ENCODE results near the gene FBP1.

The FBP1 gene

DNA sequence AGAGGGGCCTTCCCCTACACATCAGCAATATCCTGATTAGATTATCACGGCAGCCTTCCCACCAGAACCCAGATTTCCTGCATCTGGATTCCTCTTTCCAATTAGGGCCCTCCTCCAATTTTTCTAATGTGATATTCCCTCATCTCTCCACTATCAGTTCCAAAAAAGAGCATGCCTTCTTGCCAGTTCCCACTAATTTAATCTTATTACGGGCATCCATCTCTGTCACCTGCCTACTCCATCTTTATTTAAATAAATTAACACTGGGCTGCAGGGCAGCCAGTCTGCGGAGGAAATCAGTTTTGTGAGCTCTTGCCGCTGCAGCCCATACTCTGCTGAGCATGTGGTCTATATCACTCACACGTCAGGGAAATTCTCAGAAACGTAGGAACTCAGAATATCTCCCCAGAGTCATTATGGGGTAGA lies 29.1 kb downstream of the FBP1 start:
- ChIA-PET POLR2A (no interaction called here), CTCF (no interaction called here)
- Histone ChIP-seq H3K36me3 (ENCODE audit: control insufficient read depth in 4 of 4, insufficient read depth in 4 of 4, low read length in 3 of 4) (no peaks in the 10 kb centered on the region), H3K4me1 (ENCODE audit: control extremely low read depth in 1 of 4, control insufficient read depth in 4 of 4, insufficient read depth in 4 of 4, low read length in 3 of 4) (peaks cover 0 to 8% (median 4%) of the 10 kb centered on the region in 4 experiments), H3K9me3 (ENCODE audit: control extremely low read depth in 1 of 5, control insufficient read depth in 4 of 5, insufficient read depth in 2 of 5, low read depth in 1 of 5, low read length in 4 of 5) (no peaks in the 10 kb centered on the region), H3K27me3 (replicated peaks in 2 of 5; ENCODE audit: control insufficient read depth in 4 of 5, insufficient read depth in 5 of 5, low read length in 4 of 5) (peaks cover 0 to 21% (median 18%) of the 10 kb centered on the region in 5 experiments), H3K27ac (ENCODE audit: insufficient read depth in 1 of 2, low read depth in 1 of 2, low read length in 2 of 2, poor library complexity in 1 of 2, severe bottlenecking in 2 of 2) (no peak overlapping the region), H3K4me3 (ENCODE audit: control insufficient read depth in 1 of 7, extremely low read depth in 1 of 7, insufficient read depth in 4 of 7, low read depth in 2 of 7, low read length in 6 of 7) (no peak overlapping the region)
- WGBS (ENCODE audit: insufficient coverage) = 98% methylated on average over 5 of the region's 6 CpGs
- DNase-seq = no peak

DNA sequence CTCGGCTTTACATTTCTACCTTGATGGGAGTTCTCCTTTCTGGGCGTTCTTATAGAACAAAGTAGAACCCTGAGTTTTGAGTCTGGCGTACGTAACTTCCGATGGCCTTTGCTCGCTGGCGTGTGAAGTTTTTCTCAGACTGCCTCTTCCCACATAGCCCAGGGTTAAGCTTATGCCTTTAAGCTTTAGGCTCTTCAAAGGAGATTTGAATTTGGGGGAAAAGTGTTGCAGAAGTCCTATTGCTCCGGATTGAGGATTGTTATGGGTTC lies 32.0 kb downstream of the FBP1 start:
- H3K27ac ChIP-seq (ENCODE audit: insufficient read depth in 1 of 2, low read depth in 1 of 2, low read length in 2 of 2, poor library complexity in 1 of 2, severe bottlenecking in 2 of 2) = no peak overlapping the region
- H3K27me3 ChIP-seq (replicated peaks in 2 of 5; ENCODE audit: control insufficient read depth in 4 of 5, insufficient read depth in 5 of 5, low read length in 4 of 5) = peaks cover 0 to 23% (median 16%) of the 10 kb centered on the region in 5 experiments
- peaks cover 3 to 21% (median 7%) of the 10 kb centered on the region in 4 experiments for H3K4me1 ChIP-seq (ENCODE audit: control extremely low read depth in 1 of 4, control insufficient read depth in 4 of 4, insufficient read depth in 4 of 4, low read length in 3 of 4)
- WGBS (ENCODE audit: insufficient coverage) = 92% methylated on average over 7 of the region's 8 CpGs
- ChIA-PET POLR2A (no interaction called here), CTCF (no interaction called here)
- H3K4me3 ChIP-seq (ENCODE audit: control insufficient read depth in 1 of 7, extremely low read depth in 1 of 7, insufficient read depth in 4 of 7, low read depth in 2 of 7, low read length in 6 of 7) = no peak overlapping the region
- H3K36me3 ChIP-seq (ENCODE audit: control insufficient read depth in 4 of 4, insufficient read depth in 4 of 4, low read length in 3 of 4) = no peaks in the 10 kb centered on the region
- no peak for DNase-seq
- H3K9me3 ChIP-seq (ENCODE audit: control extremely low read depth in 1 of 5, control insufficient read depth in 4 of 5, insufficient read depth in 2 of 5, low read depth in 1 of 5, low read length in 4 of 5) = no peaks in the 10 kb centered on the region

DNA sequence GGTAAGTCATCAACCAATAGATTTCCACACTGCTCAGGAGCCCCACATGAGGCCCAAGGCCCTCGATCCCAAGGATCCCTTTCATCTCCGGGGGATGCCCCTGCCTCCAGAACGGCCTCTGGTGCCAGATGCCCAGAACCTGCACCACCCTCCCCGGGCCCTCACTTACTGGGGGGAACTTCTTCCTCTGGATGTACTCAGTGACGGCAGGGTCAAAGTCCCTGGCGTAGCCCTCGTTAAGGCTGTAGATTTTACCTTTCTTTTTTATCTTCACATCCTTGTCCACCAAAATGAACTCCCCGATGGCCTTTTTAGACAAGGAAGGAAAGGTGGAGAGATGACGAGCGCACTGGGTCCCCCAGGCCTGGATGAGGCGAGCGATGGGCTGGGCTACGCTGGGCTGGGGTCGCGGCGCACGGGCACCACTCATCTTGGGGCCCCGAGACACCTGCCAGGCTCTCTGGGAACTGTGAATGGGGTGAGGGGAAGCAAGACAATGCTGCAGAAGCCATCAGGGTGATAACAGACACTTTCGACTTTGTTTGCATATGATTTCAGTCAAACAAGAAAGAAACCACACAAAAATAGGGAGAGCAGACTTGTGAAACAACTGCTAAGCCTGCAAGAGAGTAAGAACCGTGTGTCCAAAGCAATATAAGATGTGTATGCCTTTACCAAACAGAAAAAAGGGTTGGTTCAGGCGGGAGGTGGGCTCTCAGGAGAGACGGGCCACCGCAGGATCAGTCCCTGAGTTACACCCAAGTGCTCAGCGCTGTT lies 32.5 kb downstream of the FBP1 start:
- POLR2A ChIA-PET = no interaction called here
- Histone ChIP-seq H3K27ac (ENCODE audit: insufficient read depth in 1 of 2, low read depth in 1 of 2, low read length in 2 of 2, poor library complexity in 1 of 2, severe bottlenecking in 2 of 2) (no peak overlapping the region), H3K4me1 (ENCODE audit: control extremely low read depth in 1 of 4, control insufficient read depth in 4 of 4, insufficient read depth in 4 of 4, low read length in 3 of 4) (peaks cover 3 to 20% (median 7%) of the 10 kb centered on the region in 4 experiments), H3K9me3 (ENCODE audit: control extremely low read depth in 1 of 5, control insufficient read depth in 4 of 5, insufficient read depth in 2 of 5, low read depth in 1 of 5, low read length in 4 of 5) (no peaks in the 10 kb centered on the region), H3K27me3 (replicated peaks in 2 of 5; ENCODE audit: control insufficient read depth in 4 of 5, insufficient read depth in 5 of 5, low read length in 4 of 5) (peaks cover 0 to 23% (median 16%) of the 10 kb centered on the region in 5 experiments), H3K36me3 (ENCODE audit: control insufficient read depth in 4 of 4, insufficient read depth in 4 of 4, low read length in 3 of 4) (no peaks in the 10 kb centered on the region), H3K4me3 (ENCODE audit: control insufficient read depth in 1 of 7, extremely low read depth in 1 of 7, insufficient read depth in 4 of 7, low read depth in 2 of 7, low read length in 6 of 7) (no peak overlapping the region)
- DNase-seq = no peak
- CTCF ChIA-PET = interaction anchor here (3.2 kb wide), 1 partner anchor 20 kb away, joined by 8 read pairs; no protein-coding TSS in a partner anchor
- 98% methylated on average over 20 of the region's 24 CpGs for WGBS (ENCODE audit: insufficient coverage)

DNA sequence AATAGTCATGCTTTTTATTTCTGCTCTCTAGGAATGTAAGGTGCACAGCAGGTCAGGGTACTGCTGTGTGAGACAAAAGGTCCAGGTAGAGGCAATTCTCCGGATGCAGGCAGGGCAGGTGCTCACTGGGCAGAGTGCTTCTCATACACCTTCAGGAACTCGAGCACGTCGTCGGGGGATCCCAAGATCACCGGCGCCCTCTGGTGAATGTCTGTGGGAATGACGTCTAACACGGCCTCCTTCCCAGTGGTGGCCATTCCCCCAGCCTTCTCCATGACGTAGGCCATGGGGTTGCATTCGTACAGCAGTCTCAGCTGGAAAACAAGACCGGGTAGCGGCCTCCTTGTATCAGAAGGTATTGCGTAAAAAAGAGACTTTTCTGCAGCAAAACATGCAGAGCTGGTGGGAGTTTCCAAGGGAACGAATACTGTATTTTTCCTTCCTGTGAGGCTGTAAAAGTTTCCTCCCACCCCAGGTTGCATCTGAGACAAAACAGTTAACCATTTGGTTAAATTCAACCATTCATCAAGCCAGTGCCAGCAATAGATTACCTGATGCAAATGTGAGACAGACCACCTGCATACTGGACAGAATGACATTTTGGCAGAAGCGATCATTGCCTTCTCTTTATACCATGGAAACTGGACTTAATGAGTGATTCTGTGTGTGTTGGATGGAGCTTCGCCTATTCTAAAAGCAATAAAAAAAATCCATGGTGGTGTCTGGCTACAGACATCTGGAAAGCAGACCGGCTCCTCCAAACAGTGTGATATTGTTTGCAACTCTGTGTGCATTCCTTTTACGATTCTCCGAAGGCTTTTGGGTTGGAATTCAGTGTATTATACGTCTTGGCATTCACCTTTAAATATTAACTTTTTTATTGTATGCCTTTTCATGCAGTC lies 35.8 kb downstream of the FBP1 start:
- 19% methylated on average over 15 of the region's 21 CpGs for WGBS (ENCODE audit: insufficient coverage)
- H3K4me1 ChIP-seq (ENCODE audit: control extremely low read depth in 1 of 4, control insufficient read depth in 4 of 4, insufficient read depth in 4 of 4, low read length in 3 of 4) = peaks cover 3 to 17% (median 7%) of the 10 kb centered on the region in 4 experiments
- DNase-seq = peak; percentile 61 to 73 (median 70)
- no peaks in the 10 kb centered on the region for H3K36me3 ChIP-seq (ENCODE audit: control insufficient read depth in 4 of 4, insufficient read depth in 4 of 4, low read length in 3 of 4)
- peaks cover 0 to 19% (median 8%) of the 10 kb centered on the region in 5 experiments for H3K27me3 ChIP-seq (replicated peaks in 2 of 5; ENCODE audit: control insufficient read depth in 4 of 5, insufficient read depth in 5 of 5, low read length in 4 of 5)
- peak overlapping the region in 1 of 7 experiments; percentile 10 for H3K4me3 ChIP-seq (ENCODE audit: control insufficient read depth in 1 of 7, extremely low read depth in 1 of 7, insufficient read depth in 4 of 7, low read depth in 2 of 7, low read length in 6 of 7)
- H3K27ac ChIP-seq (ENCODE audit: insufficient read depth in 1 of 2, low read depth in 1 of 2, low read length in 2 of 2, poor library complexity in 1 of 2, severe bottlenecking in 2 of 2) = no peak overlapping the region
- no peaks in the 10 kb centered on the region for H3K9me3 ChIP-seq (ENCODE audit: control extremely low read depth in 1 of 5, control insufficient read depth in 4 of 5, insufficient read depth in 2 of 5, low read depth in 1 of 5, low read length in 4 of 5)
- CTCF ChIA-PET = interaction anchor here (0.5 to 3.2 kb wide), 9 partner anchors 8 to 370 kb away, joined by 3 to 8 read pairs (median 3); partner anchors contain the start of gene FBP2
- POLR2A ChIA-PET = no interaction called here

DNA sequence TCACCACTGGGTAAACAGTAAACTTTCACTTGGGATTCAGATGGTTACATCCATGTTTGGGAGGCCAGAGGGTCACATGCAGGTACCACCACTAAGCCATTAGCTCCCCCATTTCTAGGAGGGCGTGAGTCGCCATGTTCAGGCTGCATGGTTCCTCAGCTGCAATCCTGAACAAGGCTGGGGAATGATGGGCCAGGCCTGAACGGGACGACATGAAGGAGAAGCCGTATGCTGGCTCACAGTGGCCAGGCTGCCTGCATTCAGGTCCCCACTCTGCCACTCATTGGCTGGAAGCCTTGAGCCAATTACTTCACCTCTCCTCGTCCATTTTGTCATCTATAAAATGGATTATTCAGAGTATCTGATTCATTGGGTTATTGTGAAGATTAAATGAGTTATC lies 36.7 kb downstream of the FBP1 start:
- 96% methylated on average over 5 of the region's 6 CpGs for WGBS (ENCODE audit: insufficient coverage)
- POLR2A ChIA-PET = no interaction called here
- no peak for DNase-seq
- H3K36me3 ChIP-seq (ENCODE audit: control insufficient read depth in 4 of 4, insufficient read depth in 4 of 4, low read length in 3 of 4) = no peaks in the 10 kb centered on the region
- CTCF ChIA-PET = no interaction called here
- H3K9me3 ChIP-seq (ENCODE audit: control extremely low read depth in 1 of 5, control insufficient read depth in 4 of 5, insufficient read depth in 2 of 5, low read depth in 1 of 5, low read length in 4 of 5) = no peaks in the 10 kb centered on the region
- H3K4me3 ChIP-seq (ENCODE audit: control insufficient read depth in 1 of 7, extremely low read depth in 1 of 7, insufficient read depth in 4 of 7, low read depth in 2 of 7, low read length in 6 of 7) = no peak overlapping the region
- peaks cover 0 to 19% (median 7%) of the 10 kb centered on the region in 5 experiments for H3K27me3 ChIP-seq (replicated peaks in 2 of 5; ENCODE audit: control insufficient read depth in 4 of 5, insufficient read depth in 5 of 5, low read length in 4 of 5)
- no peak overlapping the region for H3K27ac ChIP-seq (ENCODE audit: insufficient read depth in 1 of 2, low read depth in 1 of 2, low read length in 2 of 2, poor library complexity in 1 of 2, severe bottlenecking in 2 of 2)
- H3K4me1 ChIP-seq (ENCODE audit: control extremely low read depth in 1 of 4, control insufficient read depth in 4 of 4, insufficient read depth in 4 of 4, low read length in 3 of 4) = peaks cover 1 to 13% (median 5%) of the 10 kb centered on the region in 4 experiments

DNA sequence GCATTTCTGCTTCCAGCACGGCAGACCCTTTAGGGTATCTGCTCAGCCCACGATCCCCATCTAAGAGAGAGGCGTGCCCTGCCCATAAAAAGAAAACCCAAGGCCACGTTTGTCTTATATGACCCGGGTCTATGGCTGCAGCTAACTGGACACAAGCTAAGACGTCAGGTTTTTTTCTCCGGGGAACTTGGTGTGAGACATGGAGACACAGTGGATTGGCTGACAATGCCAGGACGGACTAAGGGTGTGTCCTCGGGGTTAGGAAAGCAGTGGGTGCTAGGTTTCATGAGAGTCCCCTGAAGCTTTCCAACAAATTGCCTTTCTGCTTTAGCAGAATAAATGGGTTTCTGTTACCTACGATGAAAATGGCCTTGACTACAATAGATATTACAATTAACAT lies 38.6 kb downstream of the FBP1 start:
- H3K9me3 ChIP-seq (ENCODE audit: control extremely low read depth in 1 of 5, control insufficient read depth in 4 of 5, insufficient read depth in 2 of 5, low read depth in 1 of 5, low read length in 4 of 5) = no peaks in the 10 kb centered on the region
- peaks cover 0 to 4% (median 2%) of the 10 kb centered on the region in 5 experiments for H3K27me3 ChIP-seq (replicated peaks in 2 of 5; ENCODE audit: control insufficient read depth in 4 of 5, insufficient read depth in 5 of 5, low read length in 4 of 5)
- DNase-seq = no peak
- H3K4me1 ChIP-seq (ENCODE audit: control extremely low read depth in 1 of 4, control insufficient read depth in 4 of 4, insufficient read depth in 4 of 4, low read length in 3 of 4) = peaks cover 0 to 13% (median 5%) of the 10 kb centered on the region in 4 experiments
- H3K27ac ChIP-seq (ENCODE audit: insufficient read depth in 1 of 2, low read depth in 1 of 2, low read length in 2 of 2, poor library complexity in 1 of 2, severe bottlenecking in 2 of 2) = no peak overlapping the region
- H3K4me3 ChIP-seq (ENCODE audit: control insufficient read depth in 1 of 7, extremely low read depth in 1 of 7, insufficient read depth in 4 of 7, low read depth in 2 of 7, low read length in 6 of 7) = no peak overlapping the region
- ChIA-PET CTCF (interaction anchor here (1.0 to 1.2 kb wide), 2 partner anchors 22 to 49 kb away, joined by 3 read pairs; no protein-coding TSS in a partner anchor), POLR2A (no interaction called here)
- over 99% methylated on average over 8 of the region's 10 CpGs for WGBS (ENCODE audit: insufficient coverage)
- H3K36me3 ChIP-seq (ENCODE audit: control insufficient read depth in 4 of 4, insufficient read depth in 4 of 4, low read length in 3 of 4) = no peaks in the 10 kb centered on the region

DNA sequence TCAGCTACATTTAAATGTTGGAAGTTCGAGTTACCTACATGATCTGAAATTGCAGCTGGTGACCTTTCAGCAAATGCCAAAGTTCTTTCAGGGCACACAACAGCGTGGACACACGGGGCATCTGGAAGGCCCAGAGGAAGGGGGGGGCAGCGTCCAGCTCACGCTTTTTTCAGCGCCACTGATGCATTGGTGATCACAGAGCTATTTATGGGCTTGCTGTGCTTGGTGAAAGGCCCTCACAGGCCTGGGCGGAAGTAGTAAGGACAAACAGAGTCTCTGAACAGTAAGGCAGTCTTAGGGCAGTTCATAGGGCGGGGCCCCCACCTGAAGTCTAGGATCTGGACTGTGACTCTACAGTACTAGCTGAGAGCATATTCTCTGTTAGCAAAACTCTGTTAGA lies 39.1 kb downstream of the FBP1 start:
- no peaks in the 10 kb centered on the region for H3K9me3 ChIP-seq (ENCODE audit: control extremely low read depth in 1 of 5, control insufficient read depth in 4 of 5, insufficient read depth in 2 of 5, low read depth in 1 of 5, low read length in 4 of 5)
- H3K36me3 ChIP-seq (ENCODE audit: control insufficient read depth in 4 of 4, insufficient read depth in 4 of 4, low read length in 3 of 4) = no peaks in the 10 kb centered on the region
- H3K27ac ChIP-seq (ENCODE audit: insufficient read depth in 1 of 2, low read depth in 1 of 2, low read length in 2 of 2, poor library complexity in 1 of 2, severe bottlenecking in 2 of 2) = no peak overlapping the region
- no peak overlapping the region for H3K4me3 ChIP-seq (ENCODE audit: control insufficient read depth in 1 of 7, extremely low read depth in 1 of 7, insufficient read depth in 4 of 7, low read depth in 2 of 7, low read length in 6 of 7)
- H3K4me1 ChIP-seq (ENCODE audit: control extremely low read depth in 1 of 4, control insufficient read depth in 4 of 4, insufficient read depth in 4 of 4, low read length in 3 of 4) = peaks cover 0 to 13% (median 5%) of the 10 kb centered on the region in 4 experiments
- DNase-seq = no peak
- ChIA-PET POLR2A (no interaction called here), CTCF (interaction anchor here (1.0 kb wide), 1 partner anchor 48 kb away, joined by 3 read pairs; no protein-coding TSS in a partner anchor)
- peaks cover 0 to 3% (median 1%) of the 10 kb centered on the region in 5 experiments for H3K27me3 ChIP-seq (replicated peaks in 2 of 5; ENCODE audit: control insufficient read depth in 4 of 5, insufficient read depth in 5 of 5, low read length in 4 of 5)
- WGBS (ENCODE audit: insufficient coverage) = 98% methylated on average over 8 of the region's 8 CpGs
